SK-N-DZ (cell line): ENCODE data around the gene SPATA3.

Source experiments
- DNase-seq: peaks from one replicate; pipeline ENCODE4 v3.0.0-alpha.2; 2015; ENCODE audit warnings: low spot score

Gene SPATA3

GRCh38 chr2:231047923-231048915, 52.3 kb downstream of the SPATA3 start:
- no peak for DNase-seq

GRCh38 chr2:231049286-231050017, 53.5 kb downstream of the SPATA3 start:
- no peak for DNase-seq

GRCh38 chr2:231050018-231050901, 54.3 kb downstream of the SPATA3 start:
- DNase-seq, result peak; percentile 63

- no peak for DNase-seq
Measured at GRCh38 chr2:231051116-231051515, 55.2 kb downstream of the SPATA3 start.

- DNase-seq, result peak; percentile 87
Measured at GRCh38 chr2:231052494-231053451, 56.9 kb downstream of the SPATA3 start.

GRCh38 chr2:231053846-231054245, 57.9 kb downstream of the SPATA3 start:
- no peak for DNase-seq

- DNase-seq, result peak; percentile 91
Measured at GRCh38 chr2:231056453-231057416, 60.8 kb downstream of the SPATA3 start, which contains the start of gene PSMD1. Gene PSMD1 (plus strand): TSS chr2:231056867. CDS start chr2:231057026, 159 bp downstream.

GRCh38 chr2:231057590-231057989, 61.7 kb downstream of the SPATA3 start:
- no peak for DNase-seq
